Endothelial cell of hepatic sinusoid (primary cell): ENCODE measurements around the gene BIN1.

Experiments used
- in situ Hi-C: cut with HindIII; loops from 2 replicates; pipeline ENCODE4 v1.10.0; 2017; ENCODE audit warnings: low sequenced_read_pairs

The BIN1 gene

GRCh38 chr2:127061375-127062273 is 45.3 kb downstream of the BIN1 start:
- in situ Hi-C loops, result no loop called here

GRCh38 chr2:127060264-127060945 is 46.5 kb downstream of the BIN1 start:
- in situ Hi-C loops, result no loop called here

GRCh38 chr2:127059559-127059958 is 47.4 kb downstream of the BIN1 start:
- in situ Hi-C loops, result no loop called here

- in situ Hi-C loops, result no loop called here
These were observed 48.1 kb downstream of the BIN1 start for GRCh38 chr2:127058954-127059252.

GRCh38 chr2:127058246-127058953 is 48.6 kb downstream of the BIN1 start:
- in situ Hi-C loops, result no loop called here

- in situ Hi-C loops, result no loop called here
These were observed 49.3 kb downstream of the BIN1 start for GRCh38 chr2:127057371-127058245.

GRCh38 chr2:127056631-127057370 is 50.2 kb downstream of the BIN1 start:
- in situ Hi-C loops, result no loop called here

GRCh38 chr2:127056086-127056485 is 50.9 kb downstream of the BIN1 start:
- in situ Hi-C loops, result no loop called here

GRCh38 chr2:127055786-127056076 is 51.2 kb downstream of the BIN1 start:
- in situ Hi-C loops, result no loop called here

GRCh38 chr2:127054996-127055785 is 51.8 kb downstream of the BIN1 start:
- in situ Hi-C loops, result no loop called here

- in situ Hi-C loops, result no loop called here
These were observed 52.4 kb downstream of the BIN1 start for GRCh38 chr2:127054604-127054930.

GRCh38 chr2:127053731-127054603 is 53.0 kb downstream of the BIN1 start:
- in situ Hi-C loops, result no loop called here

- in situ Hi-C loops, result no loop called here
These were observed 53.9 kb downstream of the BIN1 start for GRCh38 chr2:127052771-127053691.

GRCh38 chr2:127052057-127052770 is 54.7 kb downstream of the BIN1 start:
- in situ Hi-C loops, result no loop called here

GRCh38 chr2:127051116-127052056 is 55.6 kb downstream of the BIN1 start:
- in situ Hi-C loops, result no loop called here

GRCh38 chr2:127050803-127051115 is 56.2 kb downstream of the BIN1 start:
- in situ Hi-C loops, result no loop called here
